HCT116 (cell line): ENCODE data around the gene ITPRIPL1. TPM values are rescaled to one million over a fixed set of nuclear protein-coding genes. Genes with fewer than 3 reads are reported as not detected.

Experiments used
- ATAC-seq: fragments of 200-7000 bp; cut with Tn5 transposase; 2 replicates; pipeline ENCODE4 v1.9.1; 2020; ENCODE audit warnings: mild to moderate bottlenecking, moderate library complexity
- BruUV-seq: library from RNA; stranded (reverse); fragments of 400-500 nt; replicated peaks from 2 replicates; lab custom pipeline; 2021; lab: Mats Ljungman, UMichigan
- CTCF ChIA-PET: fragments of 300-600 bp; sonication (Branson Sonifier 250); formaldehyde crosslinking; loops from one replicate; lab custom pipeline; 2021; ENCODE audit warnings: antibody characterized with exemption; lab: Charles Lee
- POLR2A ChIA-PET: fragments of 300-600, 350-600 bp; sonication (Branson Sonifier 250); formaldehyde crosslinking; loops from one replicate; lab custom pipeline; 2021; ENCODE audit warnings: antibody characterized with exemption; lab: Charles Lee
- RAD21 ChIA-PET, 2 experiments: fragments of 300-600 bp; sonication (Branson Sonifier 250); formaldehyde crosslinking; loops; one replicate each; lab custom pipeline; 2023; ENCODE audit warnings: low total read pairs in 2 of 2; ENCODE audit not compliant: uncharacterized antibody in 2 of 2, unreplicated experiment in 2 of 2, low non-redundant PET in 1 of 2; lab: Charles Lee
- DNase-seq: peaks from one replicate; pipeline ENCODE4 v3.0.0-alpha.2; 2010; ENCODE audit warnings: low read depth, low spot score
- H2AFZ ChIP-seq: fragments of 200-600 bp; shearing (Covaris generic), sonication (generic); 2 replicates; pipeline ENCODE4 v1.6.1; 2017; ENCODE audit warnings: low read depth, mixed run types, mixed read lengths, antibody characterized with exemption, low read length; ENCODE audit not compliant: poor library complexity, severe bottlenecking
- H3K27ac ChIP-seq: 2 replicates; pipeline ENCODE4 v1.5.1; 2012; ENCODE audit warnings: low read depth, low read length
- H3K27me3 ChIP-seq: fragments of 200-600 bp; sonication (generic); 2 replicates; pipeline ENCODE4 v1.6.1; 2016; ENCODE audit warnings: mixed run types, low read length, mixed read lengths; ENCODE audit not compliant: insufficient read depth
- H3K36me3 ChIP-seq, 2 experiments: fragments of 200-500 bp in 1 of 2; fragments of 200-600 bp in 1 of 2; sonication (Bioruptor generic) in 1 of 2; sonication (generic) in 1 of 2; 2 replicates each; pipeline versions ENCODE4 v1.5.1 to v1.6.1; 2014 to 2016; ENCODE audit warnings: low read length in 2 of 2, inconsistent platforms in 1 of 2, mixed read lengths in 1 of 2, mixed run types in 1 of 2; ENCODE audit not compliant: insufficient read depth in 2 of 2, control insufficient read depth in 1 of 2
- H3K4me1 ChIP-seq, 2 experiments: fragments of 200-600 bp in 1 of 2; sonication (generic) in 1 of 2; 2 replicates each; pipeline versions ENCODE4 v1.5.1 to v1.6.1; 2012 to 2017; ENCODE audit warnings: low read length in 2 of 2, inconsistent platforms in 1 of 2, mild to moderate bottlenecking in 1 of 2, mixed read lengths in 1 of 2, mixed run types in 1 of 2, moderate library complexity in 1 of 2; ENCODE audit not compliant: insufficient read depth in 2 of 2, control insufficient read depth in 1 of 2
- H3K4me2 ChIP-seq: fragments of 200-600 bp; sonication (generic); 2 replicates; pipeline ENCODE4 v1.6.1; 2017; ENCODE audit warnings: mixed run types, low read length, mixed read lengths
- H3K4me3 ChIP-seq, 2 experiments: fragments of 200-600 bp in 1 of 2; sonication (generic) in 1 of 2; replicated peaks in 1 of 2; 2 replicates each; pipeline ENCODE4 v1.5.1; 2011 to 2016; ENCODE audit warnings: low read length in 2 of 2, control low read depth in 1 of 2, low read depth in 1 of 2, mild to moderate bottlenecking in 1 of 2, mixed read lengths in 1 of 2, mixed run types in 1 of 2
- H3K79me2 ChIP-seq: fragments of 200-600 bp; sonication (generic); 2 replicates; pipeline ENCODE4 v1.6.1; 2017; ENCODE audit warnings: mild to moderate bottlenecking, mixed run types, low read length, moderate library complexity, mixed read lengths; ENCODE audit not compliant: insufficient read depth
- H3K9ac ChIP-seq: fragments of 200-600 bp; sonication (generic); 2 replicates; pipeline ENCODE4 v1.6.1; 2016; ENCODE audit warnings: low read length, mixed read lengths
- H3K9me2 ChIP-seq: fragments of 200-600 bp; sonication (generic), shearing (Covaris generic); 2 replicates; pipeline ENCODE4 v1.6.1; 2017; ENCODE audit warnings: mixed run types, mild to moderate bottlenecking, moderate library complexity; ENCODE audit not compliant: insufficient read depth
- H3K9me3 ChIP-seq, 2 experiments: fragments of 200-500 bp in 1 of 2; fragments of 200-600 bp in 1 of 2; sonication (Bioruptor generic) in 1 of 2; sonication (generic) in 1 of 2; 2 replicates each; pipeline ENCODE4 v1.6.1; 2014 to 2017; ENCODE audit warnings: low read length in 2 of 2, mixed read lengths in 2 of 2, inconsistent platforms in 1 of 2, low read depth in 1 of 2, mild to moderate bottlenecking in 1 of 2, mixed run types in 1 of 2, moderate library complexity in 1 of 2; ENCODE audit not compliant: control insufficient read depth in 1 of 2, insufficient read depth in 1 of 2
- H4K20me1 ChIP-seq: fragments of 200-600 bp; sonication (generic), shearing (Covaris generic); 2 replicates; pipeline ENCODE4 v1.6.1; 2017; ENCODE audit warnings: mixed run types, mild to moderate bottlenecking, moderate library complexity; ENCODE audit not compliant: insufficient read depth
- CBX3 ChIP-seq: IDR thresholded peaks from 2 replicates; pipeline ENCODE4 v1.6.1; 2012; ENCODE audit warnings: low read depth
- CEBPB ChIP-seq: IDR thresholded peaks from 2 replicates; pipeline ENCODE4 v1.6.1; 2012; ENCODE audit warnings: low read depth
- EGR1 ChIP-seq: IDR thresholded peaks from 2 replicates; pipeline ENCODE4 v1.6.1; 2012; ENCODE audit warnings: low read depth
- EZH2 ChIP-seq: fragments of 200-600 bp; sonication (generic); IDR thresholded peaks from 2 replicates; pipeline ENCODE4 v1.6.1; 2017; ENCODE audit warnings: antibody characterized with exemption, mixed run types
- EZH2phosphoT487 ChIP-seq: fragments of 200-600 bp; IDR thresholded peaks from 2 replicates; pipeline ENCODE4 v1.6.1; 2018; ENCODE audit warnings: antibody characterized with exemption, borderline replicate concordance
- FOSL1 ChIP-seq: IDR thresholded peaks from 2 replicates; pipeline ENCODE4 v1.6.1; 2012; ENCODE audit warnings: low read depth
- JUND ChIP-seq: IDR thresholded peaks from 2 replicates; pipeline ENCODE4 v1.6.1; 2012
- MAX ChIP-seq: IDR thresholded peaks from 2 replicates; pipeline ENCODE4 v1.6.1; 2012
- POLR2A ChIP-seq: IDR thresholded peaks from 2 replicates; pipeline ENCODE4 v1.7.0; 2011; ENCODE audit warnings: borderline replicate concordance; ENCODE audit not compliant: insufficient read depth, insufficient read length; ENCODE audit errors: extremely low read depth
- POLR2AphosphoS5 ChIP-seq: IDR thresholded peaks from 2 replicates; pipeline ENCODE4 v1.6.1; 2011; ENCODE audit warnings: mild to moderate bottlenecking, low read depth, low read length, moderate library complexity
- RAD21 ChIP-seq: IDR thresholded peaks from 2 replicates; pipeline ENCODE4 v1.6.1; 2012; ENCODE audit warnings: low read depth, mild to moderate bottlenecking
- SIN3A ChIP-seq: IDR thresholded peaks from 2 replicates; pipeline ENCODE4 v1.6.1; 2012; ENCODE audit warnings: low read depth
- SP1 ChIP-seq: IDR thresholded peaks from 2 replicates; pipeline ENCODE4 v1.6.1; 2012; ENCODE audit warnings: low read depth
- SRF ChIP-seq: IDR thresholded peaks from 2 replicates; pipeline ENCODE4 v1.6.1; 2012; ENCODE audit warnings: low read depth
- TCF7L2 ChIP-seq: IDR thresholded peaks from 2 replicates; pipeline ENCODE4 v1.7.0; 2011; ENCODE audit warnings: borderline replicate concordance, inconsistent platforms; ENCODE audit not compliant: insufficient read depth, insufficient read length; ENCODE audit errors: extremely low read depth
- YY1 ChIP-seq: IDR thresholded peaks from 2 replicates; pipeline ENCODE4 v1.6.1; 2011; ENCODE audit warnings: low read length, low read depth, moderate library complexity, mild to moderate bottlenecking; ENCODE audit not compliant: insufficient replicate concordance; ENCODE audit errors: extremely low read depth
- ZBTB33 ChIP-seq: IDR thresholded peaks from 2 replicates; pipeline ENCODE4 v1.6.1; 2011; ENCODE audit warnings: mild to moderate bottlenecking, low read length, moderate library complexity; ENCODE audit not compliant: insufficient replicate concordance; ENCODE audit errors: extremely low read depth
- ZNF274 ChIP-seq: fragments of 200-500 bp; sonication (Bioruptor generic); IDR thresholded peaks from 2 replicates; pipeline ENCODE4 v1.6.1; 2014; ENCODE audit warnings: mild to moderate bottlenecking, low read depth, low read length, inconsistent platforms
- intact Hi-C: fragments of 100-400 bp; cut with micrococcal nuclease; formaldehyde crosslinking; loops from 2 replicates; pipeline ENCODE4 v1.10.0; 2022
- total RNA-seq: library from RNA; stranded (reverse); gene quantifications from one replicate; pipeline ENCODE4 v1.2.1, GENCODE V29; 2021; ENCODE audit not compliant: unreplicated experiment

ITPRIPL1 gene
- total RNA-seq, 1 experiment from 2014 or later: 12.4 TPM

- TF ChIP-seq SP1: no peak
- TF ChIP-seq POLR2A: peak; percentile 40
- TF ChIP-seq MAX: peak; percentile 61
- no peak for TF ChIP-seq YY1
- TF ChIP-seq TCF7L2: no peak
- TF ChIP-seq EZH2: no peak
- no peak for TF ChIP-seq CBX3
- TF ChIP-seq EGR1: no peak
- TF ChIP-seq RAD21: no peak
- TF ChIP-seq FOSL1: no peak
- TF ChIP-seq CEBPB: no peak
Observed at GRCh38 chr2:96325041-96325883, at the start of gene ITPRIPL1 (continued).

GRCh38 chr2:96276787-96277499 lies 48.2 kb upstream of the ITPRIPL1 start:
- H3K9me3 ChIP-seq: no peaks in the 10 kb centered on the region
- TF ChIP-seq EGR1 (no peak), MAX (no peak), ZNF274 (no peak), JUND (no peak), CEBPB (no peak), ZBTB33 (no peak), SRF (no peak), SP1 (no peak), TCF7L2 (no peak), RAD21 (no peak), SIN3A (no peak), POLR2AphosphoS5 (no peak), FOSL1 (no peak), CBX3 (no peak), EZH2phosphoT487 (no peak)
- peaks cover 0 to 5% of the 10 kb centered on the region in 2 experiments; a peak in 1 of 4 replicates for H3K4me1 ChIP-seq
- H3K4me2 ChIP-seq: no peak overlapping the region
- DNase-seq (no peak), ATAC-seq (no peak)
- ChIA-PET CTCF (no interaction called here), RAD21 (no interaction called here), POLR2A (no interaction called here)
- 0 out of 2 replicates have a peak, but pooled peaks cover 3% of the 10 kb centered on the region for H3K79me2 ChIP-seq
- TSS peak; percentile 35 for BruUV-seq
- H3K27me3 ChIP-seq: no peaks in the 10 kb centered on the region
- no peaks in the 10 kb centered on the region for H3K9me2 ChIP-seq
- H4K20me1 ChIP-seq: no peaks in the 10 kb centered on the region; the same call in 1 of the 2 replicates
- no peak overlapping the region for H2AFZ ChIP-seq
- peaks cover 56 to 60% of the 10 kb centered on the region in 2 experiments for H3K36me3 ChIP-seq
- H3K9ac ChIP-seq: no peak overlapping the region
- intact Hi-C loops: no loop called here
- H3K4me3 ChIP-seq: no peak overlapping the region
- H3K27ac ChIP-seq: no peak overlapping the region
